Measurements from ENCODE around the gene LCTL. TPM values are rescaled to one million over a fixed set of nuclear protein-coding genes. Genes with fewer than 3 reads are reported as not detected.

Gene LCTL
- total and polyA plus RNA-seq, 10 of the 15 experiments (the other 5 are each of a cell fraction or from before 2014, with no cell fraction given): 0.07 to 0.76 (median 0.40) TPM; not detected in 5

- under 1% methylated on average over 7 of the region's 7 CpGs for WGBS (ENCODE audit: insufficient coverage, insufficient replicate concordance, low lambda C conversion rate, missing lambda C conversion rate)
- H3K9me3 ChIP-seq (replicated peaks; ENCODE audit: control insufficient read depth, insufficient read depth, low read length): no peaks in the 10 kb centered on the region
- 0 out of 2 replicates have a peak, but pooled peaks cover 4% of the 10 kb centered on the region for H3K4me1 ChIP-seq (ENCODE audit: control insufficient read depth, insufficient read depth, low read length)
- ChIA-PET POLR2A (no interaction called here), SMC1A (ENCODE audit: uncharacterized antibody, unreplicated experiment) (interaction anchor here (0.6 kb wide), 1 partner anchor 16 kb away, joined by 3 read pairs; no protein-coding TSS in a partner anchor), RAD21 (ENCODE audit: unreplicated experiment) (no interaction called here), CTCF (interaction anchor here (0.7 kb wide), 2 partner anchors 371 to 838 kb away, joined by 3 to 5 read pairs; no protein-coding TSS in a partner anchor)
- ATAC-seq (no peak; the same call in 2 of the 3 replicates), DNase-seq (ENCODE audit: low read depth, low spot score) (no peak), FAIRE-seq (no peak)
- intact Hi-C loops (cut with micrococcal nuclease; ENCODE audit: unreplicated experiment) (no loop called here), in situ Hi-C loops (cut with MboI) (no loop called here)
- H3K27ac ChIP-seq (ENCODE audit: control insufficient read depth, insufficient read depth): no peak overlapping the region
- no peaks in the 10 kb centered on the region for H3K36me3 ChIP-seq (ENCODE audit: control insufficient read depth in 2 of 2, insufficient read depth in 2 of 2, low read length in 1 of 2)
- H3K4me3 ChIP-seq: no peak overlapping the region
- no peak overlapping the region for H3K9ac ChIP-seq (ENCODE audit: control insufficient read depth, insufficient read depth, low read length)
- no peak overlapping the region for H3K4me2 ChIP-seq (ENCODE audit: control insufficient read depth, insufficient read depth)
- no peaks in the 10 kb centered on the region for H3K79me2 ChIP-seq (ENCODE audit: control insufficient read depth, insufficient read depth, low read length)
- H2AFZ ChIP-seq (ENCODE audit: control insufficient read depth, low read depth, low read length): no peak overlapping the region
- H3K27me3 ChIP-seq (replicated peaks in 1 of 2; ENCODE audit: control insufficient read depth in 2 of 2, insufficient read depth in 2 of 2, low read length in 1 of 2): no peaks in the 10 kb centered on the region
- TF ChIP-seq RCOR1 (conservative IDR thresholded peaks at IDR 0.05; ENCODE audit: low read depth, low read length) (no peak), BHLHE40 (IDR thresholded peaks at IDR 0.05; ENCODE audit: borderline replicate concordance in 1 of 2, low read depth in 2 of 2, low read length in 1 of 2) (peak in 1 of 2 experiments; percentile 12; a peak in 1 of 4 replicates)
- no TSS peak for BruUV-seq (replicated peaks)
- H4K20me1 ChIP-seq (ENCODE audit: control insufficient read depth, insufficient read depth): no peaks in the 10 kb centered on the region
These were observed 7.5 kb upstream of the LCTL start for GRCh38 chr15:66573348-66573718.

DNA sequence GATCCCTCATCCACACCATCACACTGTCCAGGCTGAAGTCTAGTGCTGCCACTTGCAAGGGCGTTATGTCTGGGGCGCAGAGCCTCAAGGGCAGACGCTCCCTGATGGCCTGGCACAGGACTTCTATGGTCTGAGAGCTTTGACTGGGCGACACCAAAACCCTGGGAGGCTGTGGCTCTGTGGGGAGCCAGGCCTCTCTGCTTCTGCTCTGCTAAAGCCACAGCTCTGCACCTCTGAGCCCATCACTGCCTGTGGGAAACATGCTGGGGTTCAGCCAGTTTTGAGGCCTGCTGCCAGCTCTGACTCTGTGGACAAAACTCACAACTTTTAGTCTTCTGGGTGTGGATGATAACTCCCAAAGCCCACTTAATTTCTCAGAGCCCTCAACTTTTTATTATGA lies 6.3 kb upstream of the LCTL start:
- CTCF ChIA-PET: interaction anchor here (0.6 to 0.8 kb wide), 2 partner anchors 11 to 202 kb away, joined by 3 read pairs; no protein-coding TSS in a partner anchor
- Histone ChIP-seq H3K79me2 (ENCODE audit: control insufficient read depth, insufficient read depth, low read length) (no peaks in the 10 kb centered on the region), H3K36me3 (ENCODE audit: control insufficient read depth in 2 of 2, insufficient read depth in 2 of 2, low read length in 1 of 2) (no peaks in the 10 kb centered on the region), H3K4me1 (ENCODE audit: control insufficient read depth, insufficient read depth, low read length) (0 out of 2 replicates have a peak, but pooled peaks cover 4% of the 10 kb centered on the region), H3K9ac (ENCODE audit: control insufficient read depth, insufficient read depth, low read length) (no peak overlapping the region), H2AFZ (ENCODE audit: control insufficient read depth, low read depth, low read length) (no peak overlapping the region), H4K20me1 (ENCODE audit: control insufficient read depth, insufficient read depth) (no peaks in the 10 kb centered on the region), H3K27me3 (replicated peaks in 1 of 2; ENCODE audit: control insufficient read depth in 2 of 2, insufficient read depth in 2 of 2, low read length in 1 of 2) (no peaks in the 10 kb centered on the region), H3K4me2 (ENCODE audit: control insufficient read depth, insufficient read depth) (no peak overlapping the region), H3K4me3 (no peak overlapping the region), H3K9me3 (replicated peaks; ENCODE audit: control insufficient read depth, insufficient read depth, low read length) (no peaks in the 10 kb centered on the region), H3K27ac (ENCODE audit: control insufficient read depth, insufficient read depth) (no peak overlapping the region)
- DNase-seq (ENCODE audit: low read depth, low spot score): no peak
- no TSS peak for BruUV-seq (replicated peaks)
- ATAC-seq: no peak
- intact Hi-C loops (cut with micrococcal nuclease; ENCODE audit: unreplicated experiment) (no loop called here), in situ Hi-C loops (cut with MboI) (no loop called here)
- WGBS (ENCODE audit: insufficient coverage, insufficient replicate concordance, low lambda C conversion rate, missing lambda C conversion rate): 66% methylated on average over 4 of the region's 4 CpGs
- SMC1A ChIA-PET (ENCODE audit: uncharacterized antibody, unreplicated experiment): interaction anchor here (0.9 kb wide), 1 partner anchor 44 kb away, joined by 3 read pairs; no protein-coding TSS in a partner anchor
- no peak for FAIRE-seq
- RAD21 ChIA-PET (ENCODE audit: unreplicated experiment): interaction anchor here (0.7 kb wide), 1 partner anchor 1472 kb away, joined by 3 read pairs; no protein-coding TSS in a partner anchor
- POLR2A ChIA-PET: interaction anchor here (0.6 kb wide), 1 partner anchor 101 kb away, joined by 6 read pairs; no protein-coding TSS in a partner anchor
- TF ChIP-seq NR2C1 (IDR thresholded peaks at IDR 0.05) (no peak), PAX8 (IDR thresholded peaks at IDR 0.05) (no peak), TBL1XR1 (IDR thresholded peaks at IDR 0.05; ENCODE audit: low read depth, low read length) (no peak), ZBTB4 (CRISPR knock-in tag; IDR thresholded peaks at IDR 0.05) (no peak), MAX (IDR thresholded peaks at IDR 0.05; ENCODE audit: low read depth, low read length) (no peak), JUND (IDR thresholded peaks at IDR 0.05; ENCODE audit: low read depth, low read length) (no peak), ZSCAN29 (IDR thresholded peaks at IDR 0.05) (no peak), MEF2A (IDR thresholded peaks at IDR 0.05; ENCODE audit: insufficient read depth, low read depth, low read length) (no peak), HDAC6 (IDR thresholded peaks at IDR 0.05; ENCODE audit: unreplicated experiment) (no peak)
- TF ChIP-seq, protein P1, sequence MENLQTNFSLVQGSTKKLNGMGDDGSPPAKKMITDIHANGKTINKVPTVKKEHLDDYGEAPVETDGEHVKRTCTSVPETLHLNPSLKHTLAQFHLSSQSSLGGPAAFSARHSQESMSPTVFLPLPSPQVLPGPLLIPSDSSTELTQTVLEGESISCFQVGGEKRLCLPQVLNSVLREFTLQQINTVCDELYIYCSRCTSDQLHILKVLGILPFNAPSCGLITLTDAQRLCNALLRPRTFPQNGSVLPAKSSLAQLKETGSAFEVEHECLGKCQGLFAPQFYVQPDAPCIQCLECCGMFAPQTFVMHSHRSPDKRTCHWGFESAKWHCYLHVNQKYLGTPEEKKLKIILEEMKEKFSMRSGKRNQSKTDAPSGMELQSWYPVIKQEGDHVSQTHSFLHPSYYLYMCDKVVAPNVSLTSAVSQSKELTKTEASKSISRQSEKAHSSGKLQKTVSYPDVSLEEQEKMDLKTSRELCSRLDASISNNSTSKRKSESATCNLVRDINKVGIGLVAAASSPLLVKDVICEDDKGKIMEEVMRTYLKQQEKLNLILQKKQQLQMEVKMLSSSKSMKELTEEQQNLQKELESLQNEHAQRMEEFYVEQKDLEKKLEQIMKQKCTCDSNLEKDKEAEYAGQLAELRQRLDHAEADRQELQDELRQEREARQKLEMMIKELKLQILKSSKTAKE (IDR thresholded peaks at IDR 0.05; ENCODE audit: low read depth, poor library complexity, severe bottlenecking): no peak

Data from GM12878 (cell line).